Gastroesophageal sphincter (tissue), 3 donors: ENCODE measurements around the gene NUP98.

Experiments
- CTCF ChIP-seq, 4 experiments: fragments of 200-600 bp in 2 of 4; fragments of 450-650 bp in 2 of 4; sonication (generic) in 1 of 4; IDR thresholded peaks; one replicate each; pipeline ENCODE4 v1.5.1; 2017 to 2019; ENCODE audit warnings: antibody characterized with exemption in 4 of 4, mild to moderate bottlenecking in 2 of 4, moderate library complexity in 2 of 4
- POLR2A ChIP-seq, 2 donors: fragments of 450-650 bp; IDR thresholded peaks; one replicate each; pipeline ENCODE4 v1.6.1; 2017; ENCODE audit warnings: antibody characterized with exemption in 2 of 2, mild to moderate bottlenecking in 2 of 2, moderate library complexity in 1 of 2
- POLR2AphosphoS5 ChIP-seq: sonication (generic); formaldehyde crosslinking; IDR thresholded peaks from one replicate; pipeline ENCODE4 v1.6.1; 2017; ENCODE audit warnings: antibody characterized with exemption

- TF ChIP-seq POLR2A (IDR thresholded peaks at IDR 0.05) (peak; percentile 16 to 68), CTCF (IDR thresholded peaks at IDR 0.05) (peak in 3 of 4 experiments; percentile 71 to 90 (median 75)), POLR2AphosphoS5 (peak; percentile 36)
Observed at GRCh38 chr11:3841426-3842350, 44.3 kb upstream of the NUP98 start.
